Hematopoietic multipotent progenitor cell treated with erythropoietin and hydrocortisone succinate and interleukin-3 and kit ligand, for 6 days (in vitro differentiated cells): ENCODE results near the gene RAB11FIP5.

Experiments used
- DNase-seq: peaks from one replicate; pipeline ENCODE4 v3.0.0-alpha.2; 2015

Gene RAB11FIP5

DNA sequence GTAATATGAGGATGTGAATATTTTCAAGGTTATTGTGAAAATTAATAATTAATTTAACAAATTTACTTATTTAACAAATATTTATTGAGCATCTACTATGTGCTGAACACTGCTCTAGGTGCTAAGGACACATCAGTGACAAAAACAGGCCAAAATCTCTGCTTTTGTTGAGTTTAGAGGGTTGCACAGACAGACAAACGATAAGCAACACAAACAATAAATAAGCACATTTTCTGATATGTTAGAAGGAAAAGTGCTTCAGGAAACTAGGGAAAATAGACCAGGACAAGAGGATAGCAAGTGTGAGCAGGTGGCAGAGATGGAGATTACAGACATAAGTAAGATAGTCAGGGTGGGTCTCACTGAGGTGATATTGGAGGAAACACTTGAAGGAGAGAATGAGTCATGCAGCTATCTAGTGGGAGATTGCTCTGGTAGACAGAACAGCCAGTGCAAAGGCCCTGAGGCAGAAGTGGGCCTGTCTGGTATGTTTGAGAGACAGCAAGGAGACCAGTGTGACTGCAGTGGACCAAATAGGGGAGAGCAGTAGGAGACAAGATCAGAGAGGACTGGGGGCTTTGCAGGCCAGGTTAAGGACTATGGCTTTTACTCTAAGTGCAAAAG, 79.5 kb downstream of the RAB11FIP5 start:
- peak; percentile 23 for DNase-seq

- no peak for DNase-seq
Observed at GRCh38 chr2:73032702-73033097, 80.0 kb downstream of the RAB11FIP5 start.

- no peak for DNase-seq
Observed at GRCh38 chr2:73031725-73032701, 80.7 kb downstream of the RAB11FIP5 start.

GRCh38 chr2:73031095-73031678, 81.6 kb downstream of the RAB11FIP5 start:
- no peak for DNase-seq

DNA sequence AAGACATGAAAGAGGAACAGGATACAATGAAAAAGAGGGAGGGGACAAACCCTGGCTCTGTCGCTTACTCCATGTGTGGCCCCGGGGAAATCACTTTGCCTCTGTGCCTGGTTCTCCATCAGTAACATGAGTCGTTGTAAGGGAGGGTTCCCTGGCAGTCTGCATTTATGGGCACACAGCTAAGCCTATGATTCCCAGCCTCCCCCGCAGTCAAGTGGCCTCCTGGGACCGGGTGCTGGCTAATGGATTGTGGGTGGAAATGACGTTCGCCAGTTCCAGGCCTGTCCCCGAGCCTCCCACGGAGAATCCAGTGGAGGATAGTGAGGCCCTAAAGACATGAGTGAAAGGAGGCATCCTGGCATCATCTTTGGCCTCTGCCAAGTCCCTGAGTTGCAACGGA, 83.9 kb downstream of the RAB11FIP5 start:
- no peak for DNase-seq

- DNase-seq, result no peak
Observed at GRCh38 chr2:73027340-73027739, 85.4 kb downstream of the RAB11FIP5 start.

- DNase-seq, result no peak
Observed at GRCh38 chr2:73023497-73023896, 89.3 kb downstream of the RAB11FIP5 start.
